IPS DF 4.7 (cell line): Measurements from ENCODE around the gene ASCL1.

ENCODE experiments used
- DNase-seq: peaks from one replicate; pipeline ENCODE4 v3.0.0-alpha.2; 2013; ENCODE audit warnings: low spot score; ENCODE audit errors: extremely low read depth

ASCL1 gene

GRCh38 chr12:102950950-102951619 lies 6.4 kb upstream of the ASCL1 start:
- no peak for DNase-seq

GRCh38 chr12:102951841-102952240 lies 5.6 kb upstream of the ASCL1 start:
- no peak for DNase-seq

- DNase-seq = no peak
Measured at GRCh38 chr12:102953221-102953620, 4.3 kb upstream of the ASCL1 start.

GRCh38 chr12:102954134-102954533 lies 3.3 kb upstream of the ASCL1 start:
- DNase-seq = no peak

- no peak for DNase-seq
Measured at GRCh38 chr12:102955926-102956737, 1.3 kb upstream of the ASCL1 start.

GRCh38 chr12:102956738-102957327 lies 641 bp upstream of the ASCL1 start:
- DNase-seq = no peak

GRCh38 chr12:102958073-102958829 lies 777 bp downstream of the ASCL1 start:
- DNase-seq = no peak

- no peak for DNase-seq
Measured at GRCh38 chr12:102958830-102959176, 1.3 kb downstream of the ASCL1 start.

- no peak for DNase-seq
Measured at GRCh38 chr12:102959391-102959790, 1.9 kb downstream of the ASCL1 start.

GRCh38 chr12:102960766-102961465 lies 3.4 kb downstream of the ASCL1 start:
- no peak for DNase-seq

- no peak for DNase-seq
Measured at GRCh38 chr12:102961466-102961855, 4.0 kb downstream of the ASCL1 start.

GRCh38 chr12:102962532-102962931 lies 5.1 kb downstream of the ASCL1 start:
- DNase-seq = no peak

- DNase-seq = no peak
Measured at GRCh38 chr12:102962986-102963385, 5.5 kb downstream of the ASCL1 start.

GRCh38 chr12:102963796-102964195 lies 6.3 kb downstream of the ASCL1 start:
- DNase-seq = no peak

GRCh38 chr12:102964872-102965271 lies 7.4 kb downstream of the ASCL1 start:
- DNase-seq = no peak

- no peak for DNase-seq
Measured at GRCh38 chr12:102965281-102966155, 8.0 kb downstream of the ASCL1 start.

- no peak for DNase-seq
Measured at GRCh38 chr12:102966200-102966863, 8.9 kb downstream of the ASCL1 start.

- DNase-seq = no peak
Measured at GRCh38 chr12:102970780-102971179, 13.3 kb downstream of the ASCL1 start.

GRCh38 chr12:102971227-102971626 lies 13.8 kb downstream of the ASCL1 start:
- DNase-seq = no peak

- no peak for DNase-seq
Measured at GRCh38 chr12:102973583-102973982, 16.1 kb downstream of the ASCL1 start.
